ENCODE data around the gene DNTT. TPM values are rescaled to one million over a fixed set of nuclear protein-coding genes. Genes with fewer than 3 reads are reported as not detected.

The DNTT gene
- polyA plus RNA-seq, 1 donor = not detected

- no peak for DNase-seq
Observed at GRCh38 chr10:96311180-96311715, 7.0 kb downstream of the DNTT start.

GRCh38 chr10:96313344-96313743 is 9.1 kb downstream of the DNTT start:
- DNase-seq = no peak

- no peak for DNase-seq
Observed at GRCh38 chr10:96317067-96317833, 13.0 kb downstream of the DNTT start.

GRCh38 chr10:96319754-96320474 is 15.7 kb downstream of the DNTT start:
- DNase-seq = no peak

- no peak for DNase-seq
Observed at GRCh38 chr10:96321822-96322221, 17.6 kb downstream of the DNTT start.

- no peak for DNase-seq
Observed at GRCh38 chr10:96322275-96322674, 18.0 kb downstream of the DNTT start.

- DNase-seq = no peak
Observed at GRCh38 chr10:96324447-96324846, 20.2 kb downstream of the DNTT start.

- no peak for DNase-seq
Observed at GRCh38 chr10:96325719-96326373, 21.6 kb downstream of the DNTT start.

GRCh38 chr10:96327462-96327861 is 23.2 kb downstream of the DNTT start:
- DNase-seq = no peak

GRCh38 chr10:96333101-96333500 is 28.9 kb downstream of the DNTT start:
- DNase-seq = no peak

- DNase-seq = no peak
Observed at GRCh38 chr10:96334616-96335526, 30.6 kb downstream of the DNTT start.

GRCh38 chr10:96337106-96337505 is 32.9 kb downstream of the DNTT start:
- no peak for DNase-seq

- DNase-seq = no peak
Observed at GRCh38 chr10:96338279-96338925, 34.2 kb downstream of the DNTT start.

GRCh38 chr10:96339383-96339782 is 35.1 kb downstream of the DNTT start:
- no peak for DNase-seq

GRCh38 chr10:96339956-96340904 is 36.0 kb downstream of the DNTT start:
- peak; percentile 18 for DNase-seq

- no peak for DNase-seq
Observed at GRCh38 chr10:96341219-96342182, 37.3 kb downstream of the DNTT start.

- DNase-seq = no peak
Observed at GRCh38 chr10:96342402-96342801, 38.2 kb downstream of the DNTT start.

- DNase-seq = no peak
Observed at GRCh38 chr10:96344178-96344577, 39.9 kb downstream of the DNTT start.

- DNase-seq = peak; percentile 3
Observed at GRCh38 chr10:96345222-96345621, 41.0 kb downstream of the DNTT start.
